COR-L47 (cell line): ENCODE measurements around the gene PEPD.
A peak's percentile ranks its signal among the peaks of the same experiment; 100 is the strongest.

ENCODE experiments used
- DNase-seq: peaks from one replicate; lab custom pipeline; 2025; lab: John Stamatoyannopoulos, UW

The PEPD gene

GRCh38 chr19:33437821-33438671 lies 83.5 kb downstream of the PEPD start:
- peak; percentile 92 for DNase-seq

GRCh38 chr19:33437393-33437820 lies 84.2 kb downstream of the PEPD start:
- DNase-seq, result peak; percentile 75

GRCh38 chr19:33436360-33437345 lies 84.9 kb downstream of the PEPD start:
- no peak for DNase-seq

GRCh38 chr19:33435706-33436359 lies 85.8 kb downstream of the PEPD start:
- DNase-seq, result no peak

GRCh38 chr19:33434886-33435705 lies 86.5 kb downstream of the PEPD start:
- DNase-seq, result peak; percentile 44

- no peak for DNase-seq
Observed at GRCh38 chr19:33434069-33434885, 87.3 kb downstream of the PEPD start.

GRCh38 chr19:33432446-33433170 lies 89.0 kb downstream of the PEPD start:
- no peak for DNase-seq

GRCh38 chr19:33432015-33432414 lies 89.6 kb downstream of the PEPD start:
- DNase-seq, result no peak

- peak; percentile 64 for DNase-seq
Observed at GRCh38 chr19:33430674-33431277, 90.8 kb downstream of the PEPD start.

- DNase-seq, result no peak
Observed at GRCh38 chr19:33429891-33430673, 91.5 kb downstream of the PEPD start.

GRCh38 chr19:33428627-33429125 lies 92.9 kb downstream of the PEPD start:
- no peak for DNase-seq

- no peak for DNase-seq
Observed at GRCh38 chr19:33427801-33428626, 93.6 kb downstream of the PEPD start.

- no peak for DNase-seq
Observed at GRCh38 chr19:33426621-33427361, 94.8 kb downstream of the PEPD start.

- no peak for DNase-seq
Observed at GRCh38 chr19:33424181-33424580, 97.4 kb downstream of the PEPD start.

GRCh38 chr19:33422369-33423180 lies 99.0 kb downstream of the PEPD start:
- DNase-seq, result no peak

- no peak for DNase-seq
Observed at GRCh38 chr19:33421368-33421767, 100.2 kb downstream of the PEPD start.
